Activated CD8-positive, alpha-beta T cell treated with anti-CD3 and anti-CD28 coated beads for 36 hours (primary cell): ENCODE measurements around the gene AKAP13. TPM values are rescaled to one million over a fixed set of nuclear protein-coding genes. Genes with fewer than 3 reads are reported as not detected.
"Not testable (repeated sequence)": the region's sequence is repeated elsewhere in the genome, so short reads cannot be mapped to it uniquely, and the experiment has no call there.

Experiments
- ATAC-seq: fragments of 200-7000 bp; cut with Tn5 transposase; one replicate; pipeline ENCODE4 v1.10.0; 2021; ENCODE audit warnings: mild to moderate bottlenecking, moderate library complexity
- CTCF ChIA-PET: fragments of 350-600 bp; sonication (Branson Sonifier 250); formaldehyde crosslinking; loops from one replicate; lab custom pipeline; 2021; ENCODE audit warnings: antibody characterized with exemption; lab: Charles Lee
- POLR2A ChIA-PET: fragments of 350-600 bp; sonication (Branson Sonifier 250); formaldehyde crosslinking; loops from one replicate; lab custom pipeline; 2021; ENCODE audit warnings: antibody characterized with exemption; lab: Charles Lee
- DNase-seq: peaks from one replicate; pipeline ENCODE4 v3.0.0-alpha.2; 2020
- H3K27ac Mint-ChIP-seq: one replicate; pipeline ENCODE4 v1.8.0; 2021; ENCODE audit warnings: mild to moderate bottlenecking, mixed read lengths
- H3K27me3 Mint-ChIP-seq: one replicate; pipeline ENCODE4 v1.8.0; 2021; ENCODE audit warnings: mixed read lengths
- H3K36me3 Mint-ChIP-seq: one replicate; pipeline ENCODE4 v1.8.0; 2021; ENCODE audit warnings: low read depth, mixed read lengths
- H3K4me1 Mint-ChIP-seq: one replicate; pipeline ENCODE4 v1.8.0; 2021; ENCODE audit warnings: low read depth, mixed read lengths
- H3K4me3 Mint-ChIP-seq: one replicate; pipeline ENCODE4 v1.8.0; 2021; ENCODE audit warnings: mild to moderate bottlenecking, moderate library complexity, mixed read lengths
- H3K9me3 Mint-ChIP-seq: one replicate; pipeline ENCODE4 v1.8.0; 2021; ENCODE audit warnings: mixed read lengths
- intact Hi-C: fragments of 100-400 bp; cut with micrococcal nuclease; formaldehyde crosslinking; loops from one replicate; pipeline ENCODE4 v1.10.0; 2022
- total RNA-seq, 2 experiments: library from RNA; stranded (reverse); gene quantifications; one replicate each; pipeline ENCODE4 v1.2.3, GENCODE V29; 2021
- TF ChIP-seq, protein P1 (sequence below): fragments of 200-600 bp; IDR thresholded peaks from one replicate; pipeline ENCODE4 v1.8.0; 2022; ENCODE audit warnings: antibody characterized with exemption, mild to moderate bottlenecking

The AKAP13 gene
- total RNA-seq, 2 experiments from 2014 or later: 79.1 to 79.5 TPM

DNA sequence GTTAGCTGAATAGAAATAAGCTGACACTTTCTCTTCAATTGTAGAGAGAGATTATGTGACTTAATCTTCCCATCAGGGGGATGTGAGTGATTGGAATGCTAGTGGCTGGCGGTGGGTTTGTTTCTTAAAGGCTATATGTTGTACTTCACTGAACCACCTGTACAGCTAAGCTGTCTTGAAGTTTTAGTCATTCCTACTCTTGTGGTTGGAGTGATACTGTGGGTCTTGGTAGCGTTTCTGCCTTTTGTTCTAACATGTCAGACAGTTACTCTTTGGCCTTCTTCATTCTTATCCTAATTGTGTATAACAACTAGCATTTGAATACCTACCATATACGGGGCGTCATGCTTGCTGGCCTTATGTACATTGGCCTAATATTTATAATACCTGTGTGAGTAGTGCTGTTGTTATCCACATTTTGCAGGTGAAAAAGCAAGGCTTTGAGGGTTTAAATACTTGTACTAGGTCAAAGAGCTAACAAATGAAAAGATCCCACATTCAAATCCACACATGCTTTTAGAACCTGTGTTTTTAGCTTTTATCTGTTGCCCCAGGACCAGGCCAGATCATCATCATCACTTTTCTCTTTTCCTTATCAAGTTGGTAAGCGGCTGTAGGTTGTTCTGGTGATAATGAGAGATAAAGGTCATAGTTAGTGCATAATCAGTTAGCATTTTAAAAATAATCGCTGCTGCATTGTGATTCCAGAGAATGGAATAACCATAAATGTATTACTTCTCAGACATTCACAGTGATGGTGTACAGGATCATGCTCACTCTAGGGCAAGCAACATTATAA lies 50.2 kb downstream of the AKAP13 start:
- Mint-ChIP-seq H3K27me3 (no peaks in the 10 kb centered on the region), H3K36me3 (no peaks in the 10 kb centered on the region), H3K4me3 (no peak overlapping the region), H3K4me1 (peaks cover 54% of the 10 kb centered on the region), H3K27ac (no peak overlapping the region), H3K9me3 (no peaks in the 10 kb centered on the region)
- TF ChIP-seq, protein P1, sequence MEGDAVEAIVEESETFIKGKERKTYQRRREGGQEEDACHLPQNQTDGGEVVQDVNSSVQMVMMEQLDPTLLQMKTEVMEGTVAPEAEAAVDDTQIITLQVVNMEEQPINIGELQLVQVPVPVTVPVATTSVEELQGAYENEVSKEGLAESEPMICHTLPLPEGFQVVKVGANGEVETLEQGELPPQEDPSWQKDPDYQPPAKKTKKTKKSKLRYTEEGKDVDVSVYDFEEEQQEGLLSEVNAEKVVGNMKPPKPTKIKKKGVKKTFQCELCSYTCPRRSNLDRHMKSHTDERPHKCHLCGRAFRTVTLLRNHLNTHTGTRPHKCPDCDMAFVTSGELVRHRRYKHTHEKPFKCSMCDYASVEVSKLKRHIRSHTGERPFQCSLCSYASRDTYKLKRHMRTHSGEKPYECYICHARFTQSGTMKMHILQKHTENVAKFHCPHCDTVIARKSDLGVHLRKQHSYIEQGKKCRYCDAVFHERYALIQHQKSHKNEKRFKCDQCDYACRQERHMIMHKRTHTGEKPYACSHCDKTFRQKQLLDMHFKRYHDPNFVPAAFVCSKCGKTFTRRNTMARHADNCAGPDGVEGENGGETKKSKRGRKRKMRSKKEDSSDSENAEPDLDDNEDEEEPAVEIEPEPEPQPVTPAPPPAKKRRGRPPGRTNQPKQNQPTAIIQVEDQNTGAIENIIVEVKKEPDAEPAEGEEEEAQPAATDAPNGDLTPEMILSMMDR: no peak
- POLR2A ChIA-PET: interaction anchor here (0.7 to 1.4 kb wide), 2 partner anchors 20 to 22 kb away, joined by 3 to 4 read pairs; no protein-coding TSS in a partner anchor
- CTCF ChIA-PET: interaction anchor here (1.0 to 2.9 kb wide), 4 partner anchors 10 to 26 kb away, joined by 3 to 13 read pairs (median 7); no protein-coding TSS in a partner anchor
- intact Hi-C loops: no loop called here
- DNase-seq (peak; percentile 37), ATAC-seq (peak; percentile 96)

DNA sequence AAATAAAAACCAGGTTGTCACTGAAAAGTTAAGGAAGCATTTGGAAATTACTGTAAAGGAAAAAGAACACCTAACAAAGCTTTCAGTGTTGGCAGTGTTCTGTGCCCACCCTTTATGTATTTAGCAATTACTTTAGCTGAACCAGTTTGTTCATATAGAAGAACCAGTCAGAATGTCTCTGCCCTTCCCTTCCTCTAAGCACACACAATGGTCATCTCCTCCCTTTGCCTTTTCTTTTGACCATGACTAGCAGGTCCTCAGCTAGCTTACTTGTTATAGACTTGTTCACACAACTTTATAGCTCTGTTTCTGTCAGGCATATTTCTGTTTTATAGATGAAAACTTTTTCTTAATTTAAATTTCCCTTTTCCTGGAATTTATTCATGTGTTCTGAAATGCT lies 59.6 kb downstream of the AKAP13 start:
- intact Hi-C loops: no loop called here
- Mint-ChIP-seq H3K9me3 (no peaks in the 10 kb centered on the region), H3K27me3 (no peaks in the 10 kb centered on the region), H3K36me3 (no peaks in the 10 kb centered on the region), H3K4me3 (no peak overlapping the region), H3K27ac (no peak overlapping the region), H3K4me1 (peaks cover 43% of the 10 kb centered on the region)
- CTCF ChIA-PET: interaction anchor here (1.0 to 1.1 kb wide), 3 partner anchors 9 to 144 kb away, joined by 3 to 4 read pairs (median 4); no protein-coding TSS in a partner anchor
- POLR2A ChIA-PET: no interaction called here
- TF ChIP-seq, protein P1: no peak
- no peak for DNase-seq
- no peak for ATAC-seq

DNA sequence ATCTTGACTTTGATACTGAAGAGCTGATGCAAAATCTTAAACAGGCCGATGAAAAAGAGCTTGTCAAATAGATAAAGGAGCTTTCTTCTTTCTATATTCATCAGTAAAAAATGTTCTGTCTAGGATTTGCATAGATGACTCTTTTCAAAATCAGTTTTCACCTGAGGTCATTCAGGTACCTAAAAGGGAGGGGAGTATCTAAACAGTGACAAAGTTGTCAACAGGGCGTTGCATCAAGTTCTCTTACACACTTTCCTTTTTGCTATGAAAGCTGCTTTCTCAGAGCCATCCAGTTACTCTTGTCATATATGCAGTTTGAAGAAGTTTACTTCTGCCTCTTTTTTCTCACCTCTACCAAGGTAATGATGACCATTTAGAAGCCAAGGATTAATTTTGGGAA lies 60.0 kb downstream of the AKAP13 start:
- H3K4me3 Mint-ChIP-seq: no peak overlapping the region
- no peaks in the 10 kb centered on the region for H3K9me3 Mint-ChIP-seq
- DNase-seq (no peak), ATAC-seq (peak; percentile 48)
- H3K27me3 Mint-ChIP-seq: no peaks in the 10 kb centered on the region
- H3K36me3 Mint-ChIP-seq: no peaks in the 10 kb centered on the region
- peaks cover 46% of the 10 kb centered on the region for H3K4me1 Mint-ChIP-seq
- intact Hi-C loops: no loop called here
- TF ChIP-seq, protein P1: no peak
- ChIA-PET CTCF (interaction anchor here (1.0 to 1.1 kb wide), 3 partner anchors 10 to 144 kb away, joined by 3 to 4 read pairs (median 4); no protein-coding TSS in a partner anchor), POLR2A (no interaction called here)
- H3K27ac Mint-ChIP-seq: no peak overlapping the region

DNA sequence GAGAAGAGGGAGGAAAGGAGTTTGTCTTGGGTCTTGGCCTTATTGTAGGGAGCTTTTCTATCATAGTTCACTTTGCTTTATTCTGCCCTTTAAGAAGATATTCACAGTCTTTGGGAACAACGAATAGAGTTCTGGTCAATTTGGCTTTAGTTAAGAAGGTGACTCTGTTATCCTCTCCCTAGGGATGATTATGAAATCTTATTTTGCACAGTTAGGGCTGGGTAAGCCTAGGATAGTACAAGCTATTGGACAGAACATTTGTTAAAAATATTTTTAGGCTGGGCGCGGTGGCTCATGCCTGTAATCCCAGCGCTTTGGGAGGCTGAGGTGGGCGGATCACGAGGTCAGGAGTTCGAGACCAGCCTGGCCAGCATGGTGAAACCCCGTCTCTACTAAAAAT lies 61.5 kb downstream of the AKAP13 start:
- H3K36me3 Mint-ChIP-seq, ATAC-seq, DNase-seq, H3K4me3 Mint-ChIP-seq, H3K9me3 Mint-ChIP-seq, intact Hi-C loops, POLR2A ChIA-PET, H3K27ac Mint-ChIP-seq, H3K27me3 Mint-ChIP-seq: not testable (repeated sequence)
- CTCF ChIA-PET: interaction anchor here (1.1 to 1.4 kb wide), 2 partner anchors 10 to 146 kb away, joined by 3 read pairs; no protein-coding TSS in a partner anchor
- H3K4me1 Mint-ChIP-seq: peaks cover 46% of the 10 kb centered on the region

DNA sequence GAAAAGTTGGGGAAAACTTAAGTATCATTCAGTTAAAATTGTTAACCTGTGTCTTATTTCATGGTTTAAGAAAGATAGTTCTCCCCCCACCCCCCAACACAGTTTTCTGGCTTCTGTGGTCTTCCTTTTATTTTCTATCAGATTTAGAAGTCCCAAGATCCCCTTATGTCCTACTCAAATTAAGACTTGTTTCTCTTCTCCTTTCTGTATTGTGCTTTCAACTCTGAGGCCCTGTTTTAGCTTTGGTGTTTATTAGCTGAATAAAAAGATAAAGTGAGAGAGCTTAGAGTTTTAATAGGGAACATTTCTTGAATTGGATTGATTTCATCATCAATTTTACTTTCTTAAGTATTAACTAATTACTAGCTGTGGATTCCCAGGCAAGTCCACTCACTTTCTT lies 62.6 kb downstream of the AKAP13 start:
- no peak for DNase-seq
- H3K4me1 Mint-ChIP-seq: peaks cover 46% of the 10 kb centered on the region
- TF ChIP-seq, protein P1: no peak
- POLR2A ChIA-PET: no interaction called here
- peak; percentile 23 for ATAC-seq
- H3K36me3 Mint-ChIP-seq: peaks cover 1% of the 10 kb centered on the region
- peaks cover 8% of the 10 kb centered on the region for H3K9me3 Mint-ChIP-seq
- intact Hi-C loops: no loop called here
- peak overlapping the region; percentile 58 for H3K27ac Mint-ChIP-seq
- CTCF ChIA-PET: interaction anchor here (0.9 to 2.4 kb wide), 2 partner anchors 11 to 147 kb away, joined by 4 to 5 read pairs; no protein-coding TSS in a partner anchor
- H3K4me3 Mint-ChIP-seq: no peak overlapping the region
- H3K27me3 Mint-ChIP-seq: no peaks in the 10 kb centered on the region
